Astrocyte (in vitro differentiated cells and primary cell): ENCODE data around the gene TDRKH.

Experiments
- CTCF ChIP-seq: IDR thresholded peaks from 2 replicates; pipeline ENCODE4 v1.5.1; 2011; ENCODE audit warnings: low read depth, mild to moderate bottlenecking, inconsistent platforms, low read length, moderate library complexity; ENCODE audit not compliant: insufficient read depth
- EZH2 ChIP-seq: IDR thresholded peaks from 2 replicates; pipeline ENCODE4 v1.6.1; 2012; ENCODE audit warnings: mild to moderate bottlenecking, low read length, inconsistent platforms; ENCODE audit not compliant: insufficient read depth

- TF ChIP-seq CTCF, result no peak
- TF ChIP-seq EZH2, result no peak
Measured at GRCh38 chr1:151814971-151815545, 24.8 kb upstream of the TDRKH start.
